Measurements from ENCODE around the gene GPR176.
"Not testable (repeated sequence)": the region's sequence is repeated elsewhere in the genome, so short reads cannot be mapped to it uniquely, and the experiment has no call there.

Gene GPR176

DNA sequence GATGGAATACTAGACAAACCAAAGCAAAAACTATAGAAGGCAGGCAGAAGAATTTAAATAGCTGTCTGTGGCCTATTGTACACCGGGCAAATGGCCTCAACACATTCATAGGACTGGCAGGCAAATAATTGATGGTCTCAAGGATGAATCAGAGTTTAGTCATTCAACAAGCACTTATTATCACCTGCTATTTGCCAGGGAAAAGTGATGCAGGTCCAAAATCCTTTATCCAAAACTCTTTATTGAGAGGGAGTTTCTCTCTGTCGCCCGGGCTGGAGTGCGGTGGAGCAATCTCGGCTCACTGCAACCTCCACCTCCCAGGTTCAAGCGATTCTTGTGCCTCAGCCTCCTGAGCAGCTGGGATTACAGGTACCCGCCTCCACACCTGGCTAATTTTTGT, 16.1 kb upstream of the GPR176 start:
- no peak for DNase-seq (ENCODE audit: low read depth in 2 of 3, low spot score in 2 of 3)

DNA sequence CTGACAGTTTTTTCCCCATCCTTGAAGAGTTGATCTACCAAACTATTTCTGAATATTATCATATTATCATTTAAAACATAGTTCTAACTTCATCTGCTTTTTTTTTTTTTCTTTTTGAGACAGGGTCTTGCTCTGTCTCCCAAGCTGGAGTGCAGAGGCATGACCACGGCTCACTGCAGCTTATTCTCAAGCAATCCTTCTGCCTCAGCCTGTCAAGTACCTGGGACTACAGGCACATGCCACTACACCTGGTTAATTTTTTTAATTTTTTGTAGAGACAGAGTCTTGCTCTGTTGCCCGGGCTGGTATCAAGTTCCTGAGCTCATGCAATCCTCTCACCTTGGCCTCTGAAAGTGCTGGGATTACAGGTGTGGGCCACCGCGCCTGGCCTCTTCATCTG, 15.2 kb upstream of the GPR176 start:
- no peak for DNase-seq (ENCODE audit: low read depth in 2 of 3, low spot score in 2 of 3)

DNA sequence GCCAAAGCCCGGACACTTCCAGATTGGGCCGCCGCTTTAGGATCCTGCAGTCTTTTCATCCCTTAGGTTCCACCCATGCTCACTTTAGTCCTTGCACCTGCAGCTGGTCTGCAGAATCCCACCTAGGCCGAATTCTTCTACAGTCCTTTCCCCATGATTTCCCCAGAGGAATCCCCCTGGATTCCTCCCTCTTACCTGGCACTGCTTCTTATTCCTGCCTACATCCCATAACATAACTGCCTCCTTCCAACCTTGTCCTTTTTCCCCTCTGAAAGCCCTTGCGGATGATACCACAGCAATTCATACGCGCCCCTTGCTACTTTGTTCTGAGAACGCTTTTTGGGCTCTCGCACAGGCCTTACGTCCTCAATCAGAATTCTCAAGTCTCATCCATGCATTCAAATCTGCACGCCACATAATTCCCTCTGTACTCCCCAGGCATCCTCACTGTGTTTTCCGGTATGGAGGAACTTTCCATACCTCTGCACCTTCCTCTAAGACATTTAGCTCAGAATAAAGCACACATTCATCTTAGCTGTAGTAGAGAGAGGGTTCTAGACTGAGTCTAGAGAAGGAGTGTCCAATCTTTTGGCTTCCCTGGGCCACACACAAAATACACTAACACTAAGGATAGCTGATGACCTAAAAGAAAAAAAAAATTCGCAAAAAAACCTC, 14.5 kb upstream of the GPR176 start:
- DNase-seq (ENCODE audit: low read depth in 2 of 3, low spot score in 2 of 3): no peak

DNA sequence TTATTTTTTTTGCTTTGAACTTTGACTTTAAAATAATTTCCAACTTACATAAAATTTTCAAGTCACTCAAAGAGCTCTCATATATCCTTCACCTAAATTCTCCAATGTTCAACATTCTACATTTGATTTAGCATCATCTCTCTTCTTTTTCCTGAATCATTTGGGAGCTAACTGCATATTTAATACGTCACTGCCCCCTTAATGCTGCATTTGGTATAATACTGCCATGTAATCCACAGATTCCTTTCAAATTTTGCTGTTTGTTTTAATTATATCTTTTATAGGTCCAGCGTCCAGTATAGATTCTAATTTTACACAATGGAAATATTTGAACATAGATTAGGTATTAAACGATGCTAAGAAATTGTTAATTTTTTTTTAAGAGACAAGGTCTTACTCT, 11.5 kb upstream of the GPR176 start:
- DNase-seq (ENCODE audit: low read depth in 2 of 3, low spot score in 2 of 3): no peak

DNA sequence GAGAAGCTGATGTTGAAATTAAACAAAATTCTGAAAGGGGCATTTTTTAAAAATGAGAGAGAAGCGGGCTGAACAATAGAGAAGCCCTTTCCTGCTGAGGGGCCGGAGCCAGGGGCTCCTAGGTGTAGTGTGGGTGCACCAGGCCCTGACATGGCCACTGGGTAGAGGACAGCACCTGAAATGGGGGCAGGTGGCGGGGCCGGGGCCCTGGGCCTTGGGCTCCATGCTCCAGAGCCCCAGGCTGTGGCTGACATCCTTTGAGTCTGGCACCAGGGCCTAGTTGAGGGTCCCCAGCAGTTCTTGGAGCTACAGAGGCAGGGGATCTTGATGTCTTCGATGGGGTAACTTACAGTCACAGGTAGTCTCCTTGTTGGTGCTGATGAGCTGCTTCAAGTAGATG, 6.5 kb upstream of the GPR176 start:
- no peak for DNase-seq (ENCODE audit: low read depth in 2 of 3, low spot score in 2 of 3)

DNA sequence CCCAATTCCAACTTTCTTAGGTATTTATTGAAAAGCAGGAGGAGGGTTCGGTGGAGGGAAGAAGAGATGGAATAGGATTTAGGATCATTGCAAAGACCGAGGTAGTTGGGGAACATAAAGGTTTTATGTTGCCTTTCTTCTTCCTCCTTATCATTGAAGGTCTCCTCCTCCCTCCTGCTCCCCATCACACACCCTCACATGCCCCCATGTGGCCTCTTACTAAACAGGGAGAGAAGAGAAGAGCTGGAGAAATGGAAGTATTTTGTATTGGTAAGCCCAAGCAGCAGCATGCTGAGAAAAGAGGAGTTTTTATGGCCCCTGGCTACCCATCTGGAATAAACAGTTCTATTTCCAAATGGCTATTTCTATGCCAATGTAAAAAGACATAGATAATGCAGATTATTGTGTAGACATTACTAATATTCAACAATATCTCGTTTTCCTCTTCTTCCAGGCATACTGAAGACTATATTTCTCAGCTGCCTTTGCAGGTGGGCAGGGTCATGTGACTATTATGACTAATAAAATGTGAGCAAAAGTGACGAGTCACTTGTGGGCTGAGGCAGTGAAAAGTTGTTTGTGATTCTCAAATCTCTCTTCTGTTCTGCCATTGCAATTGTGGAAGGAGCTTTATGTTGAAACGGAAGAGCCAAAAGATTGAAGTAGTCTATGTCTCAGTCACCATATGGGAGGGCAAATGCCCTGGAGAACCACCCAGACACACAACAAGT, 5.2 kb upstream of the GPR176 start:
- DNase-seq (ENCODE audit: low read depth in 2 of 3, low spot score in 2 of 3): no peak

DNA sequence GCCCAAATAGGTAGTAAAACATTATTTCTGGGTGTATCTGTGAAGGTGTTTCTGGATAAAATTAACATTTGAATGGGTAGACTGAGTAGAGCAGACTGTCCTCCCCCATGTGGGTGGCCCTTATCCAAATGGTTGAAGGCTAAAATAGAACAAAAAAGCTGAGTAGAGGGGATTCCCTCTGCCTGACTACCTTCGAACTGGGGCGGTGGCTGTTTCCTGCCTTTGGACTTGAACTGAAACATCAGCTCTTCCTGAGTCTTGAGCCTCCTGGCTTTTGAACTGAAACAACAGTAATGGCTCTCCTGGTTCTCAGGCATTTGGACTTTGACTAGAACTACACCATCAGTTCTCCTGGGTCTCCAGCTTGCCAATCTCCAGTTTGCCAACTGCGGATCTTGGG, 4.4 kb upstream of the GPR176 start:
- DNase-seq (ENCODE audit: low read depth in 2 of 3, low spot score in 2 of 3): no peak

DNA sequence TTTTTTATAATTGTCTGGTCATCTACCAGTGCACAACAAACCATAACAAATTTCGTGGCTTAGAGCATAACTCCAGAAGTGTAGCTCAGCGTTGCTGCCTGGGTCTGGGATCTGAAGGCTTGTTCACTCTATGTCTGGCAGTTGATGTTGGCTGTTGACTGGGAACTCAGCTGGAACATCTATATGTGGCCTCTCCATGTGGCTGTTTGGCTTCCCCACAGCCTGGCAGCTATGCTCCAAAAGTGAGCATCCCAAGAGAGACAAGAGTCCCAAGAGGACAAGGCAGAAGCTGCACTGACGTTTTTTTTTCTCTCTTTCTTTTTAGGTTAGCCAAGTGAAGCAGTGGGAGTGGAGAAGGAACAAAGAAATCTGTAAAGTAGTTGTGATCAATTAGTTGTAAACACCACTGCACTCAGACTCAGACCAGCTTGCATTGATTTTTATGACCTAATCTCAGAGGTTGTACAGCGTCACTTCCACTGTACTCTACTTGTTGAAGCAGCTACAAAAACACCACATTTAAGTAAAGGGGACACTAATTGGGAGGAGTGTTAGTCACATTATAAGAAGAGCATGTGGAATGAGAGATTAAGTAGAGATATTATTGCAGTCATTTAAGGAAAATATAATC, 2.5 kb upstream of the GPR176 start:
- DNase-seq (ENCODE audit: low read depth in 2 of 3, low spot score in 2 of 3): no peak

DNA sequence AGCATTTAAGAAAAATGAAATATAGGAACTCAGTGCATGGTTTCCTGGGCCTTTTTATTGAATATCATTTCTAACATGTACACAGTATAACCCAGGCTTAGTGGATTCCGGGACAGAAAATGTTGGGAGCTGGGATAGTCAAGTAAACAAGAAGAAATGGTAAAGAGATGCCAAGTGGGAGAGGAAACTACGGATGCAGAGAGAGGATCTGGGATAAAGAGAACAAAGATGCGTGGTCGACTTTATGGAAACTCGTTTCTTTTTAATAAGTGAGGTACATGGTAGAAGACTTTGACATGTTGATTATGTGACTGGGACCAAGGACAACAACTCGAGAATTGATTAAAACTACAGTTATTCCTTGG, 1.2 kb upstream of the GPR176 start:
- no peak for DNase-seq (ENCODE audit: low read depth in 2 of 3, low spot score in 2 of 3)

DNA sequence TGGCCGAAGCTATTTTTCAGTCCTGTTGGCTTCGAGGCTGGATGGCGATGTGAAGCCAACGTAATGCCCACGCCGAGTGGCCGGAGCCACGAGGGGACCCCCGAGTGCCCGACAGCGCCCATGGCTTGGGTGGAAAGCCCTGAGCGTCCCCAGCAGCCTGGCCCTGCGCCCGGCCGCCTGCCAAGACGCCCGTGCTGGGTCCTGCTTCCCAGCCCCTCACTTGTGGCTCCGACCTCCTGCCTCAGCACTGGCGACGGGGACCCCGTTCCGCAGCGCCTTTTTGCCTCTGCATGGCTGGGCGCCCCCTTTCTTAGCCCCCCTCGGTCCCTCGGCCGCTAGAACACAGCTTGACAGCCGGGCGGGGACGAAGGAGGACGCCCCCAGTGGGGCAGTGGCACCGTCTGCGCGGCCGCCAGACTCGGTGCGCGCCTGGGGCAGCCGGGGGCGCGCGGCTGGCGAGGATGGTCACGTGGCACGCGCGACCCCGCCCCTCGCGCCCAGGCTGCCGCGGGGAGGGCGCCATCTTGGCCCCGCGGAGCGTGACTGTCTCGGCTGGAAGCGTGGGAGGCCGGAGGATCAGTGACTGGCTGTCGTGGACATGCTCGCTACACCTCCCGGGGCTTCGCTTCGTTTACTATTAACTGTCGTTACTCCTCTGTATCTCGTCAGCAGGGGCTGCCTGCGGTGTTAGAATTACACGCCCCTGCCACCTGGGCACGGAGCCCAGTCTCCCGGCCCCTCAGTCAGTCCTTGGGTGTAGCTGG, 626 bp upstream of the GPR176 start:
- peak; percentile 53 to 63 (median 62) for DNase-seq (ENCODE audit: low read depth in 2 of 3, low spot score in 2 of 3)

DNA sequence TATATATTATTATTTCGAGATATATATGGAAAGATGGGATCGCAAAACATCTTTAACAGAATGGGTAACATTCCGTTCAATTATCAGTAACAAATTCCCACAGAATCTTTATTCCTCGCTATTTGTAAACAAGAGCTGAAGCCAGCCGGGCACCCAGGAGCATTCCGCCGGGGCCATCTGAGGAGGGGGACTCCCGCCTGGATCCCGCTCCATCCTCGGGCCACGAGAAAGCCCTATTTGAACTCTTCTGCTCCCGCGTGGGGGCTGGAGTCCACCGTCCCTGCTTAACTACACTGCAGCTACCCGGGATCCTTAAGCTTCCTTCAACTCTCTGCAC, 687 bp downstream of the GPR176 start:
- DNase-seq (ENCODE audit: low read depth in 2 of 3, low spot score in 2 of 3): no peak

DNA sequence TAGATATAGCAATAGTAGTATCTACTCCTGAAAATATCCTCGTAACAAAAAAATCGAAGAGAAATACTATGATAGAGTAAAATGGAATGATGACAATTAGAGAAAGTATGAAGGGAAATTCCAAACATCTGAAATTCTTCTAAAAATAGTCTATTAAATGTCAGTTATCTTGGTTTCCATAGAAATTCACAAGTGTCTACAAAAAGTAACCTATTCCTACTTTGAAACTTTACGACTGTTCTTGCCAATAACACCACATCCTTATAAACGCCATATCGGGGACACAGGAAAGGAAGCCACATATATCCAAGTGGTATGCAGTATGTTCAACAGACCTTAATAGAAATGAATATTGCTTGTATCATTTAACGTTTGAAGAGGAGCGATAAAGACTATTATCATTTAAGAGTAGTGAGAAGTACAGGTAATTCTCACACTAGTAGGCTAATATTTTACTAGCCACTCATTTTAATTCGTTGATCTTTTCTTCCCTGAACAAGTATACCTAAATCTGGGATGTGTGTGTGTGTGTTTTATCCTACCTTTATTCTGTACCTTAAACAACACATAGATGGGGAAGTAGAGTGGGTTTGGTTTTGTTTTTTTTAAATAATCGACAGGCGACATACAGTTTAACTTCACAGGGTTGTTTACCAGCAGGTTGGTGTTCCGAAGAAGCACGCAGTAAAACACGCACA, 1.2 kb downstream of the GPR176 start:
- no peak for DNase-seq (ENCODE audit: low read depth in 2 of 3, low spot score in 2 of 3)

DNA sequence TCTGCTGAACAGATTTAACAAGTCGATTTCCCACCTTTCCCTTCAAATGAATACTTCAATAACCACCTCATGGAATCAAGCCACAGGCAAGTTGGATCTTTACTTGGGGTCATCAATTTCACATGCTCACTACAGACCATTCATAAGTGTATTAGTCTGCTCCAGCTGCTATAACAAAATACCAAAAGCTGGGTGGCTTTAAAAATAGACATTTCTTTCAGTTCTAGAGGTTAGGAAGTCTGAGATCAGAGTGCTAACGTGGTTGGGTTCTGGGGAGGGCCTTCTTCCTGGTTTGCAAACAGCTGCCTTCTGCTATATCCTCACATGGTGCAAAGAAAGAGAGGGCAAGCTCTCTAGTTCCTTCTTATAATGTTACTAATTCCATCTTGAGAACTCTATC, 5.1 kb downstream of the GPR176 start:
- DNase-seq (ENCODE audit: low read depth in 2 of 3, low spot score in 2 of 3): no peak

DNA sequence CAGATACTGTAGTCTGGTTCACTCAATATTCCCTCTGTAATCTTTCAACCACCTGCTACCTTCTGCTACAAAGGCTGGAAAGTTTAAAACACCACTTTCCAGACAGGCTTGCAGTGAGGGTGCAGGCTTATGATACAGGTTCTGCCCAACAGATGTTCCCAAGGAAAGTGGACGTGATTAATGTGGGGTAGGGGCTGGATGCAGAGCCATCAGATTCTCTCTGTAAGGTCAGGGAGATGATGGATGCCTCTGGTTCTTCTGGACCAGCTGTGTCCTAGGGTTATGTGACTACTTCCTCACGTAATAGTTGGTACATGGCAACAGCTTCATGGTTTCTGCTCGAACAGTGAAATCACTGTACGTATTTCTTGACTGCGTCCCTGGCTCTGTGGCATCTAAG, 11.1 kb downstream of the GPR176 start:
- no peak for DNase-seq (ENCODE audit: low read depth in 2 of 3, low spot score in 2 of 3)

DNA sequence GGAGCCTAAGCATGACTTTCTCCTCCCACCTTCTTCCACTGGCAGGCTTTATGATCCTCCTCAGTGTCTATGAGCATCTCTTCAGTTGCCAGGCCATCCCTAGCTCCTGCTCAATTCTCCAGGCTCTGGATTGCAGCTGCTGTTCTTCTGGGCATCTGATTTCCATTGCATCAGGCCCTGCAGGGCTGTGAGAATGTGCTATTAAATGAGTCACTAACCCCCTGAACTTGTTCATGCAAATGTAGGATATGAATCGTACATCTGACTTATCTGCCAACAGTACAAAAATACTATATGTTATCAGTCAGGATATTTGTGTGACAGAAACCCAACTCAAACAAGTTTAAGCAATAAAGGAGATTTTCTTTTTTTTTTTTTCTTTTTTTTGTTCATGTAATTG, 11.9 kb downstream of the GPR176 start:
- no peak for DNase-seq (ENCODE audit: low read depth in 2 of 3, low spot score in 2 of 3)

DNA sequence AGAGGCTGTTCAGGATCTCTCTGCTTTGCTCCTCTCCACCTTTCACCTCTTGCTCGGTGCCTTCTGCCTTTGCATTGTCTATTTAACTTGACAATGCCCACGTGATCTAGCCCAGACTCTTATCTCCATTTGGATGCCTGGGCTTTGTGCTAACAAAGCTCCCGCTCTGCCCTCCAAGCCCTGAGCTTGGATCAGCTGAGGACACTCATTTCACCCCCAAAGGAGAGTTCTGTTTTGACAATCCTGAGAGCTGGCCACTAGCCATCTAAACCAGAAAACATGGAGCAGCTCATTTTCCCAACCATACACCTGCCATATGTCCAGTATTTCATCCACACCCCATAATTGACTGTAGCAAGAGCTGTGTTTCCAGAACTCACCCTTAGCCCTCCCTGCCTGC, 12.8 kb downstream of the GPR176 start:
- DNase-seq (ENCODE audit: low read depth in 2 of 3, low spot score in 2 of 3): no peak

DNA sequence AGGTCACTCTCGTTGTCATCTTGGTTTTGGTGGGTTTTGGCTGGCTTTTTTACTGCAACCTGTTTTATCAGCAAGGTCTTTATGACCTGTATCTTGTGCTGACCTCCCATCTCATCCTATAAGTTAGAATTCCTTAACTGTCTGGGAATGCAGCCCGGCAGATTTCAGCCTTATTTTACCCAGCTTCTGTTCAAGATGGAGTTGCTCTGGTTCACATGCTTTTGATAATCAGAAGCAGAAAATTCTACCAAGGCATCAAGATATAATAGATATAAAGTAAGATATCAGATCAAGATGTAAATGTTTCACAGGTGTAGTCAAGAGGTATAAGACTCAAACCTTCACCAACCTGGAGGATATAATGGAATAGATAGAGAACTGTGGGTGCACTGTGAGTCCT, 16.0 kb downstream of the GPR176 start:
- DNase-seq (ENCODE audit: low read depth in 2 of 3, low spot score in 2 of 3): no peak

DNA sequence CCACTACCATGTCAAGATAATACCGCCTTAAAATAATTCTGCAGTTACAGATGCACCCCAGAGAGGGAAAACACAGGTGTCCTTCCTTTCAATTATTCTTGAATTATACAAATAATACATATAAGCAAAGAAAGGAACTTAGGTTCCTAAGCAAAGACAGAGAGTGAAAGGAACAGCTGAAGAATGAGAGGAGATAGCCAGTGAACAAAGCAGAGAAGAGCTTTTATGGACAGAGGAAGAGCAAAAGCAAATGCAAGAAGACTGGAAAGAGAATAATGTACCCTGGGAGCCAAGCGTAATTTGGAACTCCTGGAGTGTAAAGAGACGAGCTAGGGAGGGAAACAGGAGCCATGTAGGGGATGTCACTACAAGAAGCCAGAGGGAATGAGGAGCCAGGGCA, 21.7 kb downstream of the GPR176 start:
- DNase-seq (ENCODE audit: low read depth in 2 of 3, low spot score in 2 of 3): no peak

DNA sequence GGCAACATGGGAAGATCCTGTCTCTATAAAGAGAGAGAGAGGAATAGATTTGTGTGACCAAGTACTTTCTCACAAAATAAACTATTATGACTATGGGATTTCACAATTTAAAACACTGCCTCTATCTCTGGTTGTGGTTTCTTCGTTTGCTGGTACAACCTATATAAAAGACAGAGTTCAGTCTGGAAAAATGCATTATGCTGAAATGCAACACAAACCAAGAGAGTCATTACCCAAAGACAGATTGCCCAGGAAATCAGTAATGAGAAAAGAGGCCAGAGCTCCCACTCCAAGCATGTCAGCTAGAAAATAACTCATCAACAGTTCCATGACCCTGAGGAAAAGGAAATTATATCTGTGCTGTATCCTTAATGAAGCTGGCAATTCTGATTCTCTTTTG, 23.2 kb downstream of the GPR176 start:
- DNase-seq (ENCODE audit: low read depth in 2 of 3, low spot score in 2 of 3): no peak

DNA sequence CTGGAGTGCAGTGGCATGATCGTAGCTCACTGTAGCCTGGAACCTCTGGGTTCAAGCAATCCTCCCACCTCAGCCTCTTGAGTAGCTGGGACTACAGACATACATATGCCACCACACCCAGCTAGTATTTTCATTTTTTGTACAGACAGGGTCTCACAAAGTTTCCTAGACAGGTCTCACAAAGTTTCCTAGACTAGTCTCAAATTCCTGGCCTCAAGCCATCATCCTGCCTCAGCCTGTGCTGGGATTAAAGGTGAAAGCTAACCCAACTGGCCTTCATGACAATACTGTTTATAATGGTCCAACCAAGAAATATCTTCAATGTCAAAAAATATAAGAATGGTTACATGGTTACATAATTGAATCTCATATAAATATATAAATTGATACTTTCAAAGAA, 24.0 kb downstream of the GPR176 start:
- DNase-seq (ENCODE audit: low read depth in 2 of 3, low spot score in 2 of 3): no peak

DNA sequence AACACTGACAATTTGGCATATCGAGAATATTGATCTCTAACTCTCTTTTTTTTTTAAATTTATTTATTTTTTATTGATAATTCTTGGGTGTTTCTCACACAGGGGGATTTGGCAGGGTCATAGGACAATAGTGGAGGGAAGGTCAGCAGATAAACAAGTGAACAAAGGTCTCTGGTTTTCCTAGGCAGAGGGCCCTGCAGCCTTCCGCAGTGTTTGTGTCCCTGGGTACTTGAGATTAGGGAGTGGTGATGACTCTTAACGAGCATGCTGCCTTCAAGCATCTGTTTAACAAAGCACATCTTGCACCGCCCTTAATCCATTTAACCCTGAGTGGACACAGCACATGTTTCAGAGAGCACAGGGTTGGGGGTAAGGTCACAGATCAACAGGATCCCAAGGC, 27.0 kb downstream of the GPR176 start:
- not testable (repeated sequence) for DNase-seq (ENCODE audit: low read depth in 2 of 3, low spot score in 2 of 3)

DNA sequence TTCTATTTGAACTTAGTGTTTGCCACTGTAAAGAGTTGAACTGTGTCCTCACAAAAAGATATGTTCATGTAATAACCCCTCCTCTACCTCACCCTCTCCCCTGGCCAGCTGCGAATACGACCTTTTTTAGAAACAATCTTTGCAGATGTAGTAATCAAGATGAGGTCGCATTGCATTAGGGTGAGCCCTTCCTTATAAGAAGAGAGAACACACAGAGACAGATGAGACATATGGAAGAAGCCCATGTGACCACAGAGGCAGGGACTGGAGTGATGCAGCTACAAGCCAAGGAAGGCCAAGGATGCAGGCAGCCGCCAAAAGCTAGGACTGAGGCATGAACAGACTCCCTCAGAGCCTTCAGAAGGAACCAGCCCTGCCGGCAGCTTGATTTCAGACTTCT, 27.6 kb downstream of the GPR176 start:
- DNase-seq (ENCODE audit: low read depth in 2 of 3, low spot score in 2 of 3): no peak

Measured in activated CD8-positive, alpha-beta memory T cell treated with anti-CD3 and anti-CD28 coated beads for 48 hours (primary cell).